GM12892 (cell line): ENCODE data around the gene XPNPEP2.

Experiments
- POLR2A ChIP-seq: IDR thresholded peaks from 2 replicates; pipeline ENCODE4 v1.6.1; 2011; ENCODE audit warnings: low read depth, low read length, control low read depth
- TAF1 ChIP-seq: IDR thresholded peaks from 2 replicates; pipeline ENCODE4 v1.6.1; 2011; ENCODE audit warnings: low read depth, mild to moderate bottlenecking, control low read depth, low read length, borderline replicate concordance

DNA sequence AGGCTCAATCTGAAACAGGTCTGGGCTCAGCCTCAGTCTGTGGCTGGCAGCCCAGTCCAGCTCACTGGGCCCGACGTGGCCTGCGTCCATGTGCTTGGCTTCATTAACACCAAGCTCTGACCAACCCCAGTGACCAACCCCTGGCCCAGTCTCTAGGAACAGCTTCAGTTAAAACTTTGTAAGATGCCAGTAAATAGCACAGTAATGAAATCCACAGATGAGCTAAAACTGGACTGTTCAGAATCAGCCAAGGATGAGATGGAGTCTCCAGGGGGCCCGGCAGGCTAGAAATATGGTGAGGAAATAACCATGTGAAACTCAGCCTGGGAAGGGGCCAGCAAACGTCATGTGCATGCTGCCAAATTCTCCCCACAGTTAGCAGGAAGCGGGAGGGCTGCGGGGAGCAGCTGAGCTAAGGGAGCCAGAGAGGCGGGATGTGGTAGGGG, 37.1 kb upstream of the XPNPEP2 start:
- TF ChIP-seq POLR2A: no peak
- TF ChIP-seq TAF1: no peak
